HG02763 (cell line): ENCODE results near the gene LRRTM3.

ENCODE experiments used
- ATAC-seq: cut with Tn5 transposase; IDR thresholded peaks from one replicate; pipeline ENCODE4 v1.9.1; 2021; ENCODE audit warnings: mild to moderate bottlenecking, moderate library complexity; ENCODE audit not compliant: unreplicated experiment

Gene LRRTM3

GRCh38 chr10:67015225-67015624 is 89.4 kb downstream of the LRRTM3 start:
- ATAC-seq, result no peak

GRCh38 chr10:67017218-67017617 is 91.4 kb downstream of the LRRTM3 start:
- no peak for ATAC-seq

- ATAC-seq, result no peak
Measured at GRCh38 chr10:67022099-67022498, 96.3 kb downstream of the LRRTM3 start.

- ATAC-seq, result no peak
Measured at GRCh38 chr10:67033878-67034277, 108.0 kb downstream of the LRRTM3 start.

- no peak for ATAC-seq
Measured at GRCh38 chr10:67036808-67037207, 111.0 kb downstream of the LRRTM3 start.

- no peak for ATAC-seq
Measured at GRCh38 chr10:67043041-67043440, 117.2 kb downstream of the LRRTM3 start.

GRCh38 chr10:67045404-67045803 is 119.6 kb downstream of the LRRTM3 start:
- no peak for ATAC-seq

GRCh38 chr10:67046507-67046906 is 120.7 kb downstream of the LRRTM3 start:
- no peak for ATAC-seq

- no peak for ATAC-seq
Measured at GRCh38 chr10:67049988-67050387, 124.2 kb downstream of the LRRTM3 start.

GRCh38 chr10:67050415-67050814 is 124.6 kb downstream of the LRRTM3 start:
- no peak for ATAC-seq

- no peak for ATAC-seq
Measured at GRCh38 chr10:67072654-67073053, 146.8 kb downstream of the LRRTM3 start.

GRCh38 chr10:67075491-67075971 is 149.7 kb downstream of the LRRTM3 start:
- ATAC-seq, result no peak

- ATAC-seq, result no peak
Measured at GRCh38 chr10:67076144-67076543, 150.3 kb downstream of the LRRTM3 start.

- ATAC-seq, result no peak
Measured at GRCh38 chr10:67077376-67077775, 151.5 kb downstream of the LRRTM3 start.

- no peak for ATAC-seq
Measured at GRCh38 chr10:67079126-67079525, 153.3 kb downstream of the LRRTM3 start.

- ATAC-seq, result no peak
Measured at GRCh38 chr10:67086327-67087134, 160.7 kb downstream of the LRRTM3 start.

GRCh38 chr10:67087135-67087425 is 161.2 kb downstream of the LRRTM3 start:
- no peak for ATAC-seq

- no peak for ATAC-seq
Measured at GRCh38 chr10:67088036-67088435, 162.2 kb downstream of the LRRTM3 start.

GRCh38 chr10:67095531-67095930 is 169.7 kb downstream of the LRRTM3 start:
- ATAC-seq, result no peak

- ATAC-seq, result no peak
Measured at GRCh38 chr10:67098461-67098860, 172.6 kb downstream of the LRRTM3 start.

- no peak for ATAC-seq
Measured at GRCh38 chr10:67100951-67101350, 175.1 kb downstream of the LRRTM3 start.

GRCh38 chr10:67107670-67108069 is 181.8 kb downstream of the LRRTM3 start:
- no peak for ATAC-seq

GRCh38 chr10:67110286-67110685 is 184.4 kb downstream of the LRRTM3 start:
- no peak for ATAC-seq
